Erythroblast (primary cell): ENCODE measurements around the gene STX18.
"Not testable (repeated sequence)": the region's sequence is repeated elsewhere in the genome, so short reads cannot be mapped to it uniquely, and the experiment has no call there.

Experiments
- DNase-seq, 2 experiments: peaks; one replicate each; lab custom pipeline; 2025; lab: John Stamatoyannopoulos, UW
- GATA1 ChIP-seq: IDR thresholded peaks from 2 replicates; pipeline ENCODE4 v1.6.1; 2011; ENCODE audit warnings: low read depth, mild to moderate bottlenecking, control low read depth, low read length, moderate library complexity
- POLR2A ChIP-seq: IDR thresholded peaks from 2 replicates; pipeline ENCODE4 v1.6.1; 2011; ENCODE audit warnings: mild to moderate bottlenecking, low read length

The STX18 gene

GRCh38 chr4:4509521-4509920 lies 32.3 kb downstream of the STX18 start:
- DNase-seq = no peak
- TF ChIP-seq GATA1 = no peak
- TF ChIP-seq POLR2A = no peak

DNA sequence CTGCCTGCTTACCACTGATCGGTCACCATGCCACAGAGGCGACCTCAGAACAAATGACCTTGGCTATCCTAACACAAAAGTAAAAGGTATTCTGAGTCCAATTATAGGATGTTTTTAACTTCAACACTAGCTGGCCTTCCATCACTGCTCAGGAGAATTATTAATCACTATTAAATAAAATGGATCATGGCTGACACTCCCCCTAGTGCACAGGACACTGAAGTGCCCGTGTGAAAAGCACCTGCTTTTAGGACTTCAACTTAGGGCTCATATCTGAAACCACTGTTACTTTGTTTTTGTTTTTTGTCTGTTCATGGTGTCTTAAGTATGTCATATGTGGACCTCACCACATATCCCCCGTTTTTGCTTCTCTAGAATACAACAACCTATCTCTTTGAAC lies 33.9 kb downstream of the STX18 start:
- DNase-seq = peak; percentile 8 to 25
- no peak for TF ChIP-seq GATA1
- no peak for TF ChIP-seq POLR2A

GRCh38 chr4:4507403-4507802 lies 34.4 kb downstream of the STX18 start:
- no peak for TF ChIP-seq GATA1
- no peak for TF ChIP-seq POLR2A
- no peak for DNase-seq

DNA sequence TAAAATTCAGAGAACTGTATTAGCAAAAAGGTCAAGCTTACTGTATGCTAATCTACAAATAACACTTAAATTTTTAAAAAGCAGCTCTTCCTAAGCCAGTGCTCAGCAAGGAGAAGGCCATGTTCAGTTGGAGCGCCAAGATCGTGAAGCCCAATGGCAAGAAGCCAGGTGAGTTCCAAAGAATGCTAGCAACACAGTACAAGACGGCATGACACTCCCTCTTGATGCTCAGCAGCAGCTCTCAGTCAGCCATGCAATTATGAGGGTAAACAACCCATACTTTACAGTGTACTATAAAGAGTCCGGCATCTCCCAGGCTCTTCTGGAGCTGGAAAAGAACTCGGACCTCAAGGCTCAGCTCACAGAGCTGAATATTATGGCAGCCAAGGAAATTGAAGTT lies 34.9 kb downstream of the STX18 start:
- DNase-seq = no peak
- TF ChIP-seq GATA1 (no peak), POLR2A (no peak)

GRCh38 chr4:4505211-4505610 lies 36.6 kb downstream of the STX18 start:
- not testable (repeated sequence) for DNase-seq

DNA sequence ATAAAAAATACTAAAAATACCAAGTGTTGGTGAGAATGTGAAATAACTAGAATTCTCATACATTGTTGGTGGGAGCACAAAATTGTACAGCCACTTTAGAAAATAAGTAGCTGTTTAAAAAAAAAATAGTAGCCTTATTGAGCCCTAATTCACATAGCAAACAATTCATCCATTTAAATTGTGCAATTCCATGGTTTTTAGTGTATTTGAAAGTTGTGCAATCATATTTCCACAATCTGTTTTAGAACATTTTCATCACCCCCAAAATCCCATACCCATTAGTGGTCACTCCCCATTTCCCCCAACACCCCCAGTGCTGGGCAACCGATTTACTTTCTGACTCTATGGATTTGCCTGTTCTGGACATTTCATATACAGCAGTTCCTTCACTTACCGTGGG lies 37.1 kb downstream of the STX18 start:
- TF ChIP-seq POLR2A (no peak), GATA1 (no peak)
- no peak for DNase-seq

DNA sequence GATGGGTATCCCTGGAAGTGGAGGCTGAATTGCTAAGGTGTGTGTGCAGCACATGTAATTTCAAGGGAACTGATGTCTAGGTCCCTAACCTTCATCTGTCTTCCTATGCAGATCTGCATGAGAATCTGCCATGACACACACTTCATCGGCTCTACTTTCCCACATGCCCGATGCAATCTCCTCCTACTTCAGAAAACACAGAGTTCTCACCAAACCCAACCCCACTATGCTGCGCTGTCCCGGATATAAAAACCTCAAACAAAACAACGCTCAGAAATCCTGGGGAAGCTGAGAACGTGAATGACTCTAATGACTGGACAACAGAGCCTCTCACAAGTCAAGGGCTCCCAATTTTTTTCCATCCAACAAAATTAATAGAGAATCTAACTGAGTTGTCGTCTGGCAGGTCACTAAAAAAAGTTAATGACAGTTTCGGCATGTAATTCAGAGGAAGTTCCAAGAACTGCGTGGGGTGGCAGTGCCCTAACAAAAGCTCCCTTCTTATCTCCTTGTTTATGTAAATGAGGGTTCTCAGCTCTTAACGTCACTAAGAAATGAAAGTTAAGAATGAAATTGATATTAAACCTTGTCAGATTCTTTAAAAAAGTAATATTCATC lies 39.0 kb downstream of the STX18 start:
- TF ChIP-seq POLR2A = no peak
- TF ChIP-seq GATA1 = no peak
- peak; percentile 37 to 55 for DNase-seq

DNA sequence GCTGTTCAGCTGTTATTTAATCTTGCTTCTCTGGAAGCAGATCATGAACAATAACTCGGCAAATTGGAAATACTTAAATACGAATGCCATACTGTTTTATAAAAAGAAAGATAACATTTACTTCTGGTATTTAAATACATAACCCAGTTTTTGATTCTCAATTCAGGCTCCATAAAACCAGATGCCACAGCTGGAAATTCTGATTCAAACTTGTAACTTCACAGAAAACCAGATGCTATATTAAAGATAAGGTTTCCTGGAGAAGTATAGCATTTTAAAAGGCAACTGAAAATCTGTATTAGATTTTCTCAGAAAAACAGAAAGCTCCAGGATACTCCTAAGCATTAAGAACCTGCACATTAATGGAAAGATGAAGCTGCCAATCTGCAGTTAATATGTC lies 40.2 kb downstream of the STX18 start:
- peak; percentile 17 to 22 for DNase-seq
- no peak for TF ChIP-seq POLR2A
- TF ChIP-seq GATA1 = no peak

GRCh38 chr4:4499438-4500123 lies 42.3 kb downstream of the STX18 start:
- no peak for DNase-seq
- TF ChIP-seq POLR2A = no peak
- no peak for TF ChIP-seq GATA1

DNA sequence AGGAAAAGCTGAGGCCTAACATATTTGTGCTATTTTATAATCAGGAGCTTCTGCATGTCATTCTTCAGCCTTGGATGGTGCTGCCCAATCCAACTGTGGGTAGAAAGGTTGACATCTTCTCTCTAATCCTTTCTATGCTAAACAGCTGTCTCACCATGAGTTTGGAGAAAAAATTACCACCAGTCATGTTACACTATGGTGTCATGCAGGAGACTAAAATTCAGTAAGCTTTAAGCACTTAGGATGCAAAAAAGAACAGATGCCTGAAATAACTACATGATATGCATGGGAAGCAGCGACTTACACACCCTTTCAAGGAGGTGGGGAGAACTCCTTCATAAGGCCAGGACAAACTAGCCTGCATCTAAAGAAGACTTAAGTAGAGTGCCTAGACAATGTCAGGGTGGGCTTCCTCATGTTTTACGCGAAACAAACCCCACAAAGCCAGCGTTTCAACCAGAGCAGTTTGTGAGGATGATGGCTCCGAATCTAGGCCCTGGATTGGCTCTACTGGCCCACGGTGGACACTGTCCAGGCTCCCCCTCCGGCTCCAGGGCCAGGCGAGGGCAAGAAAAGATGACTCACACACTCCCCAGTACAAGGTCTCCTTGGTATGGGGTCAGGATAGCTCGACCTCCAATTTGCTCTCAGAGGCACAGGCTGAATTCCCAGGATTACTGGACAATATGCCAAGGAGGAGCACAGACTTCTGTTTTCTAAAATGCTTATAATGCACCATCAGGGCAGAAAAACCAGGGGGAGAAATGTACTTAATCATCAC lies 45.1 kb downstream of the STX18 start:
- DNase-seq = peak; percentile 58 to 70
- no peak for TF ChIP-seq GATA1
- no peak for TF ChIP-seq POLR2A

- no peak for DNase-seq
- TF ChIP-seq GATA1 (no peak), POLR2A (no peak)
Observed at GRCh38 chr4:4494882-4495281, 47.0 kb downstream of the STX18 start.

GRCh38 chr4:4492161-4492847 lies 49.5 kb downstream of the STX18 start:
- TF ChIP-seq POLR2A (no peak), GATA1 (no peak)
- peak in 1 of 2 experiments; percentile 6 for DNase-seq

DNA sequence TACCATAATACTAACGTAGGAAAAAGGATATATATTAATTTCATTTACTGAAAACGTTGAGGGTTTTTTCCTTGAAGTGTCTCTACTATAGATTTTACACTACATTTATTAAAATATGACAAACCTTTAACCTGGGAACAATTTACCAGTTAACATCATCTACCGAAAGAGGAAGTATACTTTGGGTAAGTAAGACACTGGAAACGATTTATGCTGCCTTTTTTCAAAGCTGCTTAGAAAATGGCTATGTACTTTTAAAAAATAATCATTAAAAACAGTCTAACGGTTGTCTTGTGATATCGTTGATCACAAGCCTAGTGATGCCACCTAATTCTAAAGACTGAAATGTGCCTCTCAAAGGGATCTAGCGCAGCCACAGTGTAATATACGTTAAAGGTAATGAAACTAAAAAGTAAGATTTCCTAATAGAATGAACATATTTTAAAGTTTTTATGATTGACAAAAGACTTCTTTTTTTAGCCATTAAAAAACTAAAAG lies 50.4 kb downstream of the STX18 start:
- TF ChIP-seq POLR2A = no peak
- no peak for TF ChIP-seq GATA1
- no peak for DNase-seq
